H1 (cell line): ENCODE data around the gene IQCM. TPM values are rescaled to one million over a fixed set of nuclear protein-coding genes. Genes with fewer than 3 reads are reported as not detected.

Source experiments
- CBX8 ChIP-seq: fragments of 300-800, 300-1000 bp; sonication (generic); IDR thresholded peaks from 2 replicates; pipeline ENCODE4 v1.7.1; 2016; ENCODE audit warnings: low read depth, low read length, borderline replicate concordance
- CHD2 ChIP-seq: IDR thresholded peaks from 2 replicates; pipeline ENCODE4 v1.6.1; 2012; ENCODE audit warnings: low read length, improper control_type of control experiment
- EZH2 ChIP-seq: fragments of 200-600 bp; sonication (generic); IDR thresholded peaks from 2 replicates; pipeline ENCODE4 v1.7.1; 2012; ENCODE audit warnings: low read depth, mild to moderate bottlenecking, moderate library complexity, low read length, inconsistent platforms; ENCODE audit not compliant: severe bottlenecking
- MAFK ChIP-seq: IDR thresholded peaks from 2 replicates; pipeline ENCODE4 v1.6.1; 2012; ENCODE audit warnings: low read depth, mild to moderate bottlenecking, improper control_type of control experiment, low read length
- NRF1 ChIP-seq: IDR thresholded peaks from 2 replicates; pipeline ENCODE4 v1.6.1; 2011; ENCODE audit warnings: mild to moderate bottlenecking, low read depth, low read length, improper control_type of control experiment
- POU5F1 ChIP-seq: IDR thresholded peaks from 2 replicates; pipeline ENCODE4 v1.6.1; 2011; ENCODE audit warnings: low read depth, mild to moderate bottlenecking, low read length, moderate library complexity
- RAD21 ChIP-seq, 2 experiments: IDR thresholded peaks in 1 of 2; conservative IDR thresholded peaks in 1 of 2; 2 replicates each; pipeline ENCODE4 v1.6.1; 2011; ENCODE audit warnings: low read depth in 2 of 2, low read length in 2 of 2, improper control_type of control experiment in 1 of 2, inconsistent platforms in 1 of 2, mild to moderate bottlenecking in 1 of 2, moderate library complexity in 1 of 2
- TAF7 ChIP-seq: optimal IDR thresholded peaks from 2 replicates; pipeline ENCODE3; 2011; ENCODE audit warnings: low read depth, mild to moderate bottlenecking, inconsistent platforms, low read length, moderate library complexity, borderline replicate concordance
- TBP ChIP-seq: IDR thresholded peaks from 2 replicates; pipeline ENCODE4 v1.6.1; 2011; ENCODE audit warnings: low read depth, low read length, improper control_type of control experiment
- polyA plus RNA-seq, 7 experiments: library from polyadenylated mRNA; depleted of rRNA in 3 of 7; stranded (reverse) in 5 of 7; unstranded in 2 of 7; fragments of >200 nt in 5 of 7; fragments of 200-250 nt in 2 of 7; gene quantifications; 1 replicate in 5 of 7; 2 replicates in 1 of 7; 4 replicates in 1 of 7; pipeline versions ENCODE4 v1.2.1 to v1.2.3, GENCODE V29; 2011 to 2013; ENCODE audit warnings: missing spikeins in 2 of 7, mixed read lengths in 2 of 7
- total RNA-seq: library from RNA; stranded (reverse); fragmentation: NEBNext Ultra II Directional; extraction: Animal tissue kit (Norgen Biotek cat#: 25700); gene quantifications from 2 replicates; pipeline ENCODE4 v1.2.1, GENCODE V29; 2021
- TF ChIP-seq, protein P1 (sequence below): fragments of 300-600 bp; sonication (generic); IDR thresholded peaks from 2 replicates; pipeline ENCODE4 v1.7.1; 2012; ENCODE audit warnings: low read length, moderate library complexity, mild to moderate bottlenecking, inconsistent platforms; ENCODE audit not compliant: insufficient replicate concordance

Gene IQCM
- total and polyA plus RNA-seq, 2 of the 8 experiments (the other 6 are each of a cell fraction or from before 2014, with no cell fraction given) = not detected

DNA sequence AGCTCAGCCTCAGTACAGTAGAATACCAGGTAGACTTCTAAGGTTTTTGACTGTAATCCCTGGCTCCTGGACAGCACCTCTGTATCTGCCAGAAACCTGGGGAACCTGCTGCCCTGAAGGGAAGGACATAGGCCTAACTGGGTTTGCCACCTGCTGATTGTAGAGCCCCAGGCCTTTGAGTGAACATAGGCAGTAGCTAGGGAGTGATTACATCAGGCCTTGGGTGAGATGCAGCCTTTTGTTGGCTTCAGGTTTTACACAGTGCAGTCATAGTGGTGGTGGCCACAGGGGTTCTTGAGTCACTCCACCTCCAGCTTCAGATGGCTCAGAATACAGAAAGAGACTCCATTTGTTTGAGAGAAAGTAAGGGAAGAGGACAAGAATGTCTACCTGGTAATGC lies 19.3 kb downstream of the IQCM start (continued):
- TF ChIP-seq, protein P1, sequence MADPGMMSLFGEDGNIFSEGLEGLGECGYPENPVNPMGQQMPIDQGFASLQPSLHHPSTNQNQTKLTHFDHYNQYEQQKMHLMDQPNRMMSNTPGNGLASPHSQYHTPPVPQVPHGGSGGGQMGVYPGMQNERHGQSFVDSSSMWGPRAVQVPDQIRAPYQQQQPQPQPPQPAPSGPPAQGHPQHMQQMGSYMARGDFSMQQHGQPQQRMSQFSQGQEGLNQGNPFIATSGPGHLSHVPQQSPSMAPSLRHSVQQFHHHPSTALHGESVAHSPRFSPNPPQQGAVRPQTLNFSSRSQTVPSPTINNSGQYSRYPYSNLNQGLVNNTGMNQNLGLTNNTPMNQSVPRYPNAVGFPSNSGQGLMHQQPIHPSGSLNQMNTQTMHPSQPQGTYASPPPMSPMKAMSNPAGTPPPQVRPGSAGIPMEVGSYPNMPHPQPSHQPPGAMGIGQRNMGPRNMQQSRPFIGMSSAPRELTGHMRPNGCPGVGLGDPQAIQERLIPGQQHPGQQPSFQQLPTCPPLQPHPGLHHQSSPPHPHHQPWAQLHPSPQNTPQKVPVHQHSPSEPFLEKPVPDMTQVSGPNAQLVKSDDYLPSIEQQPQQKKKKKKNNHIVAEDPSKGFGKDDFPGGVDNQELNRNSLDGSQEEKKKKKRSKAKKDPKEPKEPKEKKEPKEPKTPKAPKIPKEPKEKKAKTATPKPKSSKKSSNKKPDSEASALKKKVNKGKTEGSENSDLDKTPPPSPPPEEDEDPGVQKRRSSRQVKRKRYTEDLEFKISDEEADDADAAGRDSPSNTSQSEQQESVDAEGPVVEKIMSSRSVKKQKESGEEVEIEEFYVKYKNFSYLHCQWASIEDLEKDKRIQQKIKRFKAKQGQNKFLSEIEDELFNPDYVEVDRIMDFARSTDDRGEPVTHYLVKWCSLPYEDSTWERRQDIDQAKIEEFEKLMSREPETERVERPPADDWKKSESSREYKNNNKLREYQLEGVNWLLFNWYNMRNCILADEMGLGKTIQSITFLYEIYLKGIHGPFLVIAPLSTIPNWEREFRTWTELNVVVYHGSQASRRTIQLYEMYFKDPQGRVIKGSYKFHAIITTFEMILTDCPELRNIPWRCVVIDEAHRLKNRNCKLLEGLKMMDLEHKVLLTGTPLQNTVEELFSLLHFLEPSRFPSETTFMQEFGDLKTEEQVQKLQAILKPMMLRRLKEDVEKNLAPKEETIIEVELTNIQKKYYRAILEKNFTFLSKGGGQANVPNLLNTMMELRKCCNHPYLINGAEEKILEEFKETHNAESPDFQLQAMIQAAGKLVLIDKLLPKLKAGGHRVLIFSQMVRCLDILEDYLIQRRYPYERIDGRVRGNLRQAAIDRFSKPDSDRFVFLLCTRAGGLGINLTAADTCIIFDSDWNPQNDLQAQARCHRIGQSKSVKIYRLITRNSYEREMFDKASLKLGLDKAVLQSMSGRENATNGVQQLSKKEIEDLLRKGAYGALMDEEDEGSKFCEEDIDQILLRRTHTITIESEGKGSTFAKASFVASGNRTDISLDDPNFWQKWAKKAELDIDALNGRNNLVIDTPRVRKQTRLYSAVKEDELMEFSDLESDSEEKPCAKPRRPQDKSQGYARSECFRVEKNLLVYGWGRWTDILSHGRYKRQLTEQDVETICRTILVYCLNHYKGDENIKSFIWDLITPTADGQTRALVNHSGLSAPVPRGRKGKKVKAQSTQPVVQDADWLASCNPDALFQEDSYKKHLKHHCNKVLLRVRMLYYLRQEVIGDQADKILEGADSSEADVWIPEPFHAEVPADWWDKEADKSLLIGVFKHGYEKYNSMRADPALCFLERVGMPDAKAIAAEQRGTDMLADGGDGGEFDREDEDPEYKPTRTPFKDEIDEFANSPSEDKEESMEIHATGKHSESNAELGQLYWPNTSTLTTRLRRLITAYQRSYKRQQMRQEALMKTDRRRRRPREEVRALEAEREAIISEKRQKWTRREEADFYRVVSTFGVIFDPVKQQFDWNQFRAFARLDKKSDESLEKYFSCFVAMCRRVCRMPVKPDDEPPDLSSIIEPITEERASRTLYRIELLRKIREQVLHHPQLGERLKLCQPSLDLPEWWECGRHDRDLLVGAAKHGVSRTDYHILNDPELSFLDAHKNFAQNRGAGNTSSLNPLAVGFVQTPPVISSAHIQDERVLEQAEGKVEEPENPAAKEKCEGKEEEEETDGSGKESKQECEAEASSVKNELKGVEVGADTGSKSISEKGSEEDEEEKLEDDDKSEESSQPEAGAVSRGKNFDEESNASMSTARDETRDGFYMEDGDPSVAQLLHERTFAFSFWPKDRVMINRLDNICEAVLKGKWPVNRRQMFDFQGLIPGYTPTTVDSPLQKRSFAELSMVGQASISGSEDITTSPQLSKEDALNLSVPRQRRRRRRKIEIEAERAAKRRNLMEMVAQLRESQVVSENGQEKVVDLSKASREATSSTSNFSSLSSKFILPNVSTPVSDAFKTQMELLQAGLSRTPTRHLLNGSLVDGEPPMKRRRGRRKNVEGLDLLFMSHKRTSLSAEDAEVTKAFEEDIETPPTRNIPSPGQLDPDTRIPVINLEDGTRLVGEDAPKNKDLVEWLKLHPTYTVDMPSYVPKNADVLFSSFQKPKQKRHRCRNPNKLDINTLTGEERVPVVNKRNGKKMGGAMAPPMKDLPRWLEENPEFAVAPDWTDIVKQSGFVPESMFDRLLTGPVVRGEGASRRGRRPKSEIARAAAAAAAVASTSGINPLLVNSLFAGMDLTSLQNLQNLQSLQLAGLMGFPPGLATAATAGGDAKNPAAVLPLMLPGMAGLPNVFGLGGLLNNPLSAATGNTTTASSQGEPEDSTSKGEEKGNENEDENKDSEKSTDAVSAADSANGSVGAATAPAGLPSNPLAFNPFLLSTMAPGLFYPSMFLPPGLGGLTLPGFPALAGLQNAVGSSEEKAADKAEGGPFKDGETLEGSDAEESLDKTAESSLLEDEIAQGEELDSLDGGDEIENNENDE = no peak
- TF ChIP-seq TBP = no peak
- no peak for TF ChIP-seq POU5F1
- no peak for TF ChIP-seq NRF1
- TF ChIP-seq CBX8 = no peak
- TF ChIP-seq MAFK = no peak
- no peak for TF ChIP-seq RAD21 (IDR thresholded peaks at IDR 0.05 in 1 of 2, conservative IDR thresholded peaks at IDR 0.05 in 1 of 2; ENCODE audit: low read depth in 2 of 2, low read length in 2 of 2)
- TF ChIP-seq EZH2 = no peak
- no peak for TF ChIP-seq CHD2
- no peak for TF ChIP-seq TAF7
